GM13976 (cell line): ENCODE measurements around the gene KRT83.
"Not testable (repeated sequence)": the region's sequence is repeated elsewhere in the genome, so short reads cannot be mapped to it uniquely, and the experiment has no call there.

Source experiments
- DNase-seq: peaks from one replicate; pipeline ENCODE4 v3.0.0; 2012; ENCODE audit warnings: low spot score
- in situ Hi-C: fragments of 300-500 bp; cut with MboI; formaldehyde crosslinking; loops from one replicate; pipeline ENCODE4 v1.12.0; 2022; ENCODE audit warnings: low sequenced_read_pairs, mixed read lengths, inconsistent platforms; ENCODE audit not compliant: unreplicated experiment
- TF ChIP-seq, protein P1 (sequence below): IDR thresholded peaks from 2 replicates; pipeline ENCODE4 v1.5.1; 2012; ENCODE audit warnings: borderline replicate concordance, mild to moderate bottlenecking; ENCODE audit not compliant: insufficient read depth; ENCODE audit errors: extremely low read depth, missing control alignments, control extremely low read depth

KRT83 gene

DNA sequence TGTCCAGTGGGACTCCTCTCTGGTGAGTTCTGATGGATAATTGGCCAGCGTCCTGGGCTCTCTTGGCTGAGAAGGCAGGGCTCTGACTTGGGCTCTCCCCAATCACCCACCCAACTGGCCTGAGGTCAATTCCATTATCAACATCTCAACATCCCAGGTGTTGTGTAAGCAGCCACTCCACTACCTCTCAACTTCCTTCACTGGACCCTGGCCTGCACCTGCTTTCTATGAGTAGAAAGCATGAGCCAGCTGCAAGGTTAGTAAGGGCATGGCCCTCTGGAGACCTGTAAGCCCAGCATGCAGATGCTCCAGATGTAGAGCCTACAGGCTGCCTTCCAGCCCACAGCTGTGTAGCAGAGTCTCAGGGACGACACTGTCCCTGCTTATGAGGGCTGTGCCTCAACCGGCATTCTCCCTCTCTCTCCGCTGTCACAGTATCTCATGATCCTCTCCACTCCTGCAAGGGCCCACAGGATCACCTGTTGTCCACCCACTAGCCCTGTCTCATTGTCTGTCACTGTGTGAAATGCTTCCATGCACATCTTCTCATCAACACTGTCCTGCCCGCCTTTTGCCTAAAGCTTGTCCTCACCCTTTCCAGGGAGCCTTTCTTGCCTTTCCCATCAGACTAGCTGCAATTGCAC lies 24.5 kb downstream of the KRT83 start:
- in situ Hi-C loops, result no loop called here
- DNase-seq, result no peak
- TF ChIP-seq, protein P1, sequence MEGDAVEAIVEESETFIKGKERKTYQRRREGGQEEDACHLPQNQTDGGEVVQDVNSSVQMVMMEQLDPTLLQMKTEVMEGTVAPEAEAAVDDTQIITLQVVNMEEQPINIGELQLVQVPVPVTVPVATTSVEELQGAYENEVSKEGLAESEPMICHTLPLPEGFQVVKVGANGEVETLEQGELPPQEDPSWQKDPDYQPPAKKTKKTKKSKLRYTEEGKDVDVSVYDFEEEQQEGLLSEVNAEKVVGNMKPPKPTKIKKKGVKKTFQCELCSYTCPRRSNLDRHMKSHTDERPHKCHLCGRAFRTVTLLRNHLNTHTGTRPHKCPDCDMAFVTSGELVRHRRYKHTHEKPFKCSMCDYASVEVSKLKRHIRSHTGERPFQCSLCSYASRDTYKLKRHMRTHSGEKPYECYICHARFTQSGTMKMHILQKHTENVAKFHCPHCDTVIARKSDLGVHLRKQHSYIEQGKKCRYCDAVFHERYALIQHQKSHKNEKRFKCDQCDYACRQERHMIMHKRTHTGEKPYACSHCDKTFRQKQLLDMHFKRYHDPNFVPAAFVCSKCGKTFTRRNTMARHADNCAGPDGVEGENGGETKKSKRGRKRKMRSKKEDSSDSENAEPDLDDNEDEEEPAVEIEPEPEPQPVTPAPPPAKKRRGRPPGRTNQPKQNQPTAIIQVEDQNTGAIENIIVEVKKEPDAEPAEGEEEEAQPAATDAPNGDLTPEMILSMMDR, result no peak

DNA sequence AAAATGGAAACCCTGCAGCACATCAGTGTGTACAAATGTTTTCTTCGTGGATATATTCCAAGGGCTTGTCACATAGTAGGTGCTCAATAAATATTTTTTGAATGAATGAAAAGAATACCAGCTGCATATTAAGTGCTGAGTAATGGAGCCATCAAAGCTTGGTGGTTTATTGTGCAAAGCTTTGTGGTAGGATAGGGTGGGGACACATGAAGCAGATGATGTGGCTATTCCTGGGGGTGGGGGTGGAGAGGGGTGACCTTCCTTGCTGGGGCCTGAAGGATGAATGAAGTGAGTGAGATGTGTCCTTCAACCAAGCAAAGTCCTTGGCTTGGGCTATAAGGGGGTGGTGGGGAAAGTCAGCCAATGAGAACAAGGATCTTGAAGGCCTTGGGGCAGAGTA lies 25.5 kb downstream of the KRT83 start:
- in situ Hi-C loops, result no loop called here
- TF ChIP-seq, protein P1, result no peak
- no peak for DNase-seq

DNA sequence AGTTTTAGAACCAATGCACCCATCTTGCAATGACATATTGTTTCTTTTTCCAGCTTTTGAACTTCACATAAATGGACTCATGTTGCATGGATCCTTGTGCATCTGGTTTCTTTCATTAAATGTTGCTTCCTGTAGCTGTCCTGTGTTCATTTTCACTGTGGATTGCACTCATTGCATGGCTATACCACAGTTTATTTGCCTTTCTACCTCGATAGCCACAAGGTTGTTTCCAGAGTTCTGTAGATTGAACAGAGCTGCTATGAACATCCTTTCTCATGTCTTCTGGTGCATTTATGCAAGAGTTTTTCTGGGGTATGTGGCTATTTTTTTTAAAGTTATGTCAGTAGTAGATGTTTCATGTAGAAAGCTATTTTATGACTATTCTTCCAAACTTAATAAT lies 26.4 kb downstream of the KRT83 start:
- in situ Hi-C loops, result no loop called here
- no peak for DNase-seq
- TF ChIP-seq, protein P1, result no peak

DNA sequence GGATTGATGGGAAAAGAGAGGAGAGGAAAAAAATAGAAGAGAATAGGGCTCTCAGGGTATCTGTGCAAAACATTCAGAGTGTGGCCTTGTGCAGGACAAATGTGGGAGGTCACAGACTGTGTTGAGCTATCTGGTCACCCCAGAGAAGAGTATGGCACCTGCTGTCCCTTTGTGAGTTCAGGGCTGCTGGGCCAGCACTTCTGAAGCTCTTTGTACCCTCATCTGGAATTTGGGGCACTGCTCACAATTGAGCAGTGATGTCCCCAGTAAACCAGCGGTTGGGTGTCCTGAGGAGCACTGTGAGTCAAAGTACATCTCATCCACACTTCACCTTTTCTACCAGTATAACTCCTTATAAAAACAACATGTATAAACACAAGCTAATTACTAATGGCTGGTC lies 27.3 kb downstream of the KRT83 start:
- DNase-seq, result no peak
- in situ Hi-C loops, result no loop called here
- TF ChIP-seq, protein P1, result no peak

DNA sequence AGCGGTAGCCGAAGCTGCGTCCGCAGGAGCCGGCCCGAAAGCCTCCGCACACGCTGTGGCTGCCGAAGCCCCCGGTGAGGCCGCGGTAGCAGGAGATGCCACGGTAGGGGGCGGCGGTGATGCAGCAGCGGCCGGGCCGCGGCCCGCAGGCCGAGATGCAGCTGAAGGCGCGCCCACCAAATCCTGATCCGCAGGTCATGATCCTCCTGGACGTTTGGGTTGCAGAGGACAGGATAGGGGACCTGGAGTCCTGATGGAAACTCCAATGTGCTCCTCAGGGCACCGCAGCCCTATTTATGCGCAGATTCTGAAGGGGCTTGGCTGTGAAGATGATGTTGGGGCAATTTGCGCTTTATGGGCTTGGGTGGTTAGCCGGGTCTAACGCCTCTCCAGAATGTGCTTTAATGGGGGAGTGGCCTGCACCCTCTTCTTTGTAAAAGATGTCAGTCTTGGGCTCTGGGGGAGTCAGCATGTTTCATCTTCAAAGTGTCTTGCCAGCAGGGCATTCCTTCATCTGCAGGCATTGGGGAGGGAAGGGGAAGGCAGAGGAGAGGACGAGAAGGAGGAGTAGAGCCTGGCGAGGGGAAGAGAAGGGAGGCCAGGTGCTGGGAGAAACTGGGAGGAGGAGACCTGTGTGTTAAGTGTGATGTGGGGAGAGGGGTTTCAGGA lies 29.8 kb downstream of the KRT83 start, which contains the start of gene KRT81:
Gene KRT81, minus strand, starts transcription at position 268 of the 669 bp plus-strand sequence. Its CDS starts 69 bp downstream, at position 199.
- in situ Hi-C loops, result no loop called here
- DNase-seq, result no peak
- TF ChIP-seq, protein P1, result no peak

DNA sequence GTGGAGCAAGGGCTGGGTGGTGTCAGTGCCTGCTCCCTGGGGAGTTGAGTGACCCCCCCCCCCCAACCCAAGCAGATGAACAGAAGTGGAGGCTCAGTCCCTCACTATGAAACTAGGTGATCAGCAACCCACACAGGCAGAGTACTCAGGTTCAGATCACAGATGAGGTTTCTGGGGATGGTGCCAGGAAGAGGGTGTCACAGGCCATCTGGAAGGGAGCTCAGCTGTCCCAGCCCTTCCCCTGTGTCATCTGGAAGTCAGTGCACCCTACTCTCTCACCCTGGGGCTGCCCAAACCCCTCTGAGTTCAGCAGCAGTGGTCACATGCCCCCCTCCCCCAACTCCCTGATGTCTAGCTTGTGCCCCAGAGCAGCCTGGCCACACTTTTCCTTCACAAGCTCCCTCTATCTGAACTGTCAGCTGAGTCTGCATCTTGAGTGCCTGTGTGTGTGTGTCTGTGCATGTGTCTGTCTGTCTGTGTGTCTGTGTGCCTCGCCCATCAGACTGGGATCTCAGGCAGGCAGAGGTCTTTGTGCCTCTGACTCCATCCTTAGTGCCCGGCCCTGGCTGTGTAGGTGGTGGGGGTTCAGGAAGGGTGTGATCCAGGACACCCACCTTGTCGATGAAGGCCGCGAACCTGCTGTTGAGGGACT lies 30.6 kb downstream of the KRT83 start:
- in situ Hi-C loops, DNase-seq: not testable (repeated sequence)

DNA sequence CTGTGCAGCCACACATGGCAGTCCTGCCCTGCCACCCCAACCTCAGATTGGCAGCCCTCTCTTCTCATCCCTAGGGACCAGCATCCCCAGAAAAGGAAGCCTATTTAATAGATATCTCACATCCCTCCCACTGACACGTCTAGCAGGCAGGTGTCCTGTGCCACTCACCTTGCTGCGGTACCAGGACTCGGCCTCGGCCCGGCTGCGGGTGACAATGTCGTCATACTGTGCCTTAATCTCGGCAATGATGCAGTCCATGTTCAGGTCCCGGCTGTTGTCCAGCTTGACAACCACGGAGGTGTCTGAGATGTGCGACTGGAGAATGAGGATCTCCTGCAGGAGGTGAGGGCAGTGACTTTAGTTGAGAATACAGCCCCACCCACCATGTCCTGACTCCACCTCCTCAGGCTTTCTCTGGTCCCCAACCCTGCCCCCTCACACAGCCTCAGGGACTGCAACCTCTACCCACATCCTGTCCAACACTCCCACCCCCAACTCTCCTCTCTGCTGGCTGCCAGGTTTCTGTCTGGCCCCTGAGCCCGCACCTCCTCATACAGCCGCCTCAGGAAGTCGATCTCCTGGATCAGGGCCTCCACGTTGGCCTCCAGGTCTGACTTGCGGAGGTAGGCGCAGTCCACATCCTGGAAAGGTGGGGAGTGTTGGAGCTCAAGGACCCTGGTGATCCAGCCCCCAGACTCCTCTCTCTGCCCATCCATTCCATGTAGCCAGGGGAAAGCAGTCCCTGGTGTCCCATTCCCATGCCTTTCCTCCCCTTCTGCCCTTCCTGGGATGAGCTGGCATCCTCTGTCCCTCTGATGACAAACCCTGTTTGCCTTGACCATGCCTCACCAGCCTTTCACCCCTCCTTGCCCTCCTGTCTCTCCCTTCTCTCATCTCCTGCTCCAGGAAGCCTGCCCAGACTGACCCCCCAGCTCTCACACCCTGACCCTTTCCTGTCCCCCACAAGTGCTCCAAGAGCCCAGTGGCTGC lies 33.1 kb downstream of the KRT83 start:
- DNase-seq, in situ Hi-C loops: not testable (repeated sequence)

DNA sequence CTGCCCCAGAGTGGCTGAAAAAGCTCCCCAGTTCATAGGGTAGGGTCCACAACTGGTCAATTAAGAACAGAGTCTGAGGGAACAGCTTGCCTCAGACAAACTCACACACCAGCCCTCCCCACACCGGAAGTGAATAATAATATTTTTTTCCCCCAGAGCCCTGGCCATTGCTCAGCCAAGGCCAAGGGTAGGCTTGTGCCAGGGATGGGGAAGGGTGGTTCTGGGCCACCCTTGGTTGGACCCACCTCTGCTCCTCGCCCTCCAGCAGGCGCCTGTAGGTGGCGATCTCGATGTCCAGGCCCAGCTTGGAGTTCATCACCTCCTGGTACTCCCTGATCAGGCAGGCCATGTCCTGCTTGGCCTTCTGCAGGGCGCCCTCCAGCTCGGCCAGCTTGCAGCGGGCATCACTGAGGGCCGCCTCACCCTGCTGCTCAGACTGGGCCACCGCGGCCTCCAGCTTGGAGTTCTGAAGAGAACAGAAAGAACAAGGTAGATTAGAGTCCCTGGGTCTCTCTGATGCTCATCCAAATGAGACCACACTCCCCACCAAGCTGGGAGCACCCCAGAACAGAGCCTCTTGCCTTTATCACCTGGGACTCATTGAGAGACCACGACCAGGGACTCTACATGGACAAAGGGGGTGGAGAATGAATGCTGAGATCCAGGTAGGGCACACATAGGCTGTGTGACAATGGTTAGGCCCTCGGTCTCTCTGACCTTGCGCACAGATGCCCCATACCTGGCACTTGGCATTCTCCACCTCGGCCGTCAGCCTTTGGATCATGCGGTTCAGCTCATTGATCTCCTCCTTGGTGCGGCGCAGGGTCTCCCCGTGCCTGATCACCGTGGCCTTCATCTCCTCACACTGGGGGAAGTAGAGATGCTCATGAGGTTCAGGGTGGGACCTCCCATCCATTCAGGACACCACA lies 34.1 kb downstream of the KRT83 start:
- DNase-seq, in situ Hi-C loops: not testable (repeated sequence)
